Activated T-cell treated with anti-CD3 and anti-CD28 coated beads, Interleukin-2, amount 50 U/mL, for 24 hours (primary cell): ENCODE measurements around the gene PIP4K2C.
A peak's percentile ranks its signal among the peaks of the same experiment; 100 is the strongest.

Experiments used
- DNase-seq: peaks from one replicate; pipeline ENCODE4 v3.0.0-alpha.2; 2020
- H3K27ac Mint-ChIP-seq: 2 replicates; pipeline ENCODE4 v1.8.0; 2020; ENCODE audit warnings: mild to moderate bottlenecking, mixed read lengths
- H3K27me3 Mint-ChIP-seq: 2 replicates; pipeline ENCODE4 v1.8.0; 2020; ENCODE audit warnings: mixed read lengths
- H3K36me3 Mint-ChIP-seq: 2 replicates; pipeline ENCODE4 v1.8.0; 2020; ENCODE audit warnings: low read depth, mixed read lengths
- H3K4me1 Mint-ChIP-seq: 2 replicates; pipeline ENCODE4 v1.8.0; 2020; ENCODE audit warnings: low read depth, mixed read lengths
- H3K4me3 Mint-ChIP-seq: 2 replicates; pipeline ENCODE4 v1.8.0; 2020; ENCODE audit warnings: mild to moderate bottlenecking, moderate library complexity, mixed read lengths
- H3K9me3 Mint-ChIP-seq: 2 replicates; pipeline ENCODE4 v1.8.0; 2020; ENCODE audit warnings: mixed read lengths

PIP4K2C gene

DNA sequence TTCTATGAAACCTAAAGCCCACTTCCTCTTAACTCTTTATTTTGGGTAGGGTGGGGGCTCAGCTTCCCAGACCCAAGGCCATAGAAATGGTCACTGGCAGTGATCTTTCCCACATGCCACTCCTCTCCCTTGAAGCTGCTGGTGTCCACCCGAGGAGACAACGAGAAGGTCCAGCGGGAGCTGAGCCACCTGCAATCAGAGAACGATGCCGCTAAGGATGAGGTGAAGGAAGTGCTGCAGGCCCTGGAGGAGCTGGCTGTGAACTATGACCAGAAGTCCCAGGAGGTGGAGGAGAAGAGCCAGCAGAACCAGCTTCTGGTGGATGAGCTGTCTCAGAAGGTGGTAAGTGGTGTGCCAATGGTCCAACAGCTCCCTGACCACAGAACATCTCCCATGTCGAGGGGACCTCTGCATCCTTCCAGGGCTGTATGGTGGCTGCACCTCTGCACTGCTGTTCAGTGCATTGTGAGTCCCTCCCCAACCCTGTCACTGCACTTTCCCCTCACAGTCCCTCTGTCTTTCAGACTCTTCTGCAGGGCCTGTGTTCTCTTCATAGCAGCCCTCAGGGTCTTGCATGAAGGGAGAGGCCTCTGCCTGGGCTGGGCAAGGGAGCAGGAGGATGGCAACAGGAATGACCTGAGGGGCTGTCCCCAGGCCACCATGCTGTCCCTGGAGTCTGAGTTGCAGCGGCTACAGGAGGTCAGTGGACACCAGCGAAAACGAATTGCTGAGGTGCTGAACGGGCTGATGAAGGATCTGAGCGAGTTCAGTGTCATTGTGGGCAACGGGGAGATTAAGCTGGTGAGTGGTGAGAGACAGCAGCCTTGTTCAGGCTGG is 18.8 kb upstream of the PIP4K2C start:
- no peaks in the 10 kb centered on the region for H3K36me3 Mint-ChIP-seq
- H3K27ac Mint-ChIP-seq: no peak overlapping the region
- H3K4me1 Mint-ChIP-seq: no peaks in the 10 kb centered on the region
- H3K4me3 Mint-ChIP-seq: no peak overlapping the region
- H3K27me3 Mint-ChIP-seq: no peaks in the 10 kb centered on the region
- no peaks in the 10 kb centered on the region for H3K9me3 Mint-ChIP-seq
- no peak for DNase-seq

DNA sequence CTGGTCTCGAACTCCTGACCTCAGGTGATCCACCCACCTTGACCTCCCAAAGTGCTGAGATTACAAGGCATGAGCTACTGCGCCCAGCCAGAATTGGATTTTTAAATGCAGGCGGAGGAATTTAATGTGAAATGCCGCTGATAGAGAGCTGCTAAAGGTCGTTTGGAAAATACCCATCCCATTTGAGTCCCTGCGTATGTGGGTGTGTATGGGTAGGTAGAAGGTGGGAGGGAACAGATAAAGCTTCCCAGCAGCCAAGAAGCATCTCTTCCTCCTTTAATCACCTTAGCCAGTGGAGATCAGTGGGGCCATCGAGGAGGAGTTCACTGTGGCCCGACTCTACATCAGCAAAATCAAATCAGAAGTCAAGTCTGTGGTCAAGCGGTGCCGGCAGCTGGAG is 16.2 kb upstream of the PIP4K2C start:
- Mint-ChIP-seq H3K27ac (no peak overlapping the region), H3K36me3 (no peaks in the 10 kb centered on the region), H3K27me3 (no peaks in the 10 kb centered on the region), H3K4me1 (no peaks in the 10 kb centered on the region), H3K4me3 (no peak overlapping the region), H3K9me3 (no peaks in the 10 kb centered on the region)
- no peak for DNase-seq

- H3K4me3 Mint-ChIP-seq: no peak overlapping the region
- no peaks in the 10 kb centered on the region for H3K9me3 Mint-ChIP-seq
- H3K4me1 Mint-ChIP-seq: no peaks in the 10 kb centered on the region
- H3K27me3 Mint-ChIP-seq: no peaks in the 10 kb centered on the region
- no peak for DNase-seq
- no peaks in the 10 kb centered on the region for H3K36me3 Mint-ChIP-seq
- H3K27ac Mint-ChIP-seq: no peak overlapping the region
These were observed 15.0 kb upstream of the PIP4K2C start for GRCh38 chr12:57575771-57576612.

GRCh38 chr12:57576613-57577160 is 14.3 kb upstream of the PIP4K2C start:
- no peak overlapping the region for H3K4me3 Mint-ChIP-seq
- no peaks in the 10 kb centered on the region for H3K27me3 Mint-ChIP-seq
- H3K9me3 Mint-ChIP-seq: no peaks in the 10 kb centered on the region
- H3K36me3 Mint-ChIP-seq: no peaks in the 10 kb centered on the region
- no peak overlapping the region for H3K27ac Mint-ChIP-seq
- H3K4me1 Mint-ChIP-seq: no peaks in the 10 kb centered on the region
- DNase-seq: no peak

- H3K27ac Mint-ChIP-seq: no peak overlapping the region
- H3K4me1 Mint-ChIP-seq: peaks cover under 1% of the 10 kb centered on the region
- no peak overlapping the region for H3K4me3 Mint-ChIP-seq
These were observed 12.8 kb upstream of the PIP4K2C start for GRCh38 chr12:57577981-57578758.

DNA sequence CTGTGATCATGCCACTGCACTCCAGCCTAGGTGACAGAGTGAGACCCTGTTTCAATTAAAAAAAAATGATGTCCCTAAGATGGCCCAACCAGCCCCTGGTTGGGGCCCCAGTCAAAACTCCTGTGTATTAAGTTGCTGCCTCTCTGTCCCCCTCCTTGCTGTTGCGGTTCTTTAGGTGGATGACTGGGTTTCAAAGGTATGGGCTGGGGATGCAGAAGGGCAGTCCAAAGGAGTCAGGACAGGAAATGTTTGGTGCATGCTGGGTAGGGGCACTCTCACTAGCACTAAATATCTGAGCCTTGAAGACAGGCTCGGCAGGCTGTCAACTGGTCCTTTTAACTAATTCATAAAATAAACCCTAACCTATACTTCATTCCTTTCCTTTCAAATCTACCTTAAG is 12.0 kb upstream of the PIP4K2C start:
- H3K27ac Mint-ChIP-seq: no peak overlapping the region
- H3K9me3 Mint-ChIP-seq: no peaks in the 10 kb centered on the region
- no peaks in the 10 kb centered on the region for H3K36me3 Mint-ChIP-seq
- H3K27me3 Mint-ChIP-seq: peaks cover 3% of the 10 kb centered on the region
- H3K4me1 Mint-ChIP-seq: peaks cover 3% of the 10 kb centered on the region
- no peak overlapping the region for H3K4me3 Mint-ChIP-seq
- no peak for DNase-seq

More at GRCh38 chr12:57577981-57578758, 12.8 kb upstream of the PIP4K2C start:
- no peak for DNase-seq
- H3K27me3 Mint-ChIP-seq: peaks cover 2% of the 10 kb centered on the region
- H3K36me3 Mint-ChIP-seq: no peaks in the 10 kb centered on the region
- no peaks in the 10 kb centered on the region for H3K9me3 Mint-ChIP-seq

GRCh38 chr12:57579677-57580465 is 11.1 kb upstream of the PIP4K2C start:
- no peak overlapping the region for H3K27ac Mint-ChIP-seq
- no peak for DNase-seq
- H3K9me3 Mint-ChIP-seq: no peaks in the 10 kb centered on the region
- no peak overlapping the region for H3K4me3 Mint-ChIP-seq
- peaks cover 3% of the 10 kb centered on the region for H3K4me1 Mint-ChIP-seq
- H3K27me3 Mint-ChIP-seq: peaks cover 3% of the 10 kb centered on the region
- H3K36me3 Mint-ChIP-seq: no peaks in the 10 kb centered on the region

GRCh38 chr12:57580466-57580795 is 10.6 kb upstream of the PIP4K2C start:
- Mint-ChIP-seq H3K4me1 (peaks cover 3% of the 10 kb centered on the region), H3K36me3 (no peaks in the 10 kb centered on the region), H3K27me3 (peaks cover 3% of the 10 kb centered on the region), H3K27ac (no peak overlapping the region), H3K4me3 (no peak overlapping the region), H3K9me3 (no peaks in the 10 kb centered on the region)
- DNase-seq: no peak

DNA sequence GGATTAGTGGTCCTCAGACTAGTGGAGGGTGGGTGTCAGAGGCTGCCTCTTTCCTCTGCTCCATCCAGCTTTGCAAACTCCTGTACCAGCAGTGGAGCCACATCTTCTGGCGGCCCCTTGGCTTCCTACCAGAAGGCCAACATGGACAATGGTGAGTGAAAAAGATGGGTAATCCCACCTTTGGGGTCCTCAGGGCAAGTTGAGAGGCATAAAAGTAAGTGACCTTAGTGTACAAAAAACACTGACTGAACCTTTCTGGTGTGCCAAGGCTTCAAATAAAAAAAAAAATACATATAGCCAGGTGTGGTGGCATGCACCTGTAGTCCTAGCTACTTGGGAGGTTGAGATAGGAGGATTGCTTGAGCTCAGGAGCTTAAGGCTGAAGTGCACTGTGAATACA is 9.2 kb upstream of the PIP4K2C start:
- H3K9me3 Mint-ChIP-seq: no peaks in the 10 kb centered on the region
- H3K36me3 Mint-ChIP-seq: no peaks in the 10 kb centered on the region
- no peak overlapping the region for H3K4me3 Mint-ChIP-seq
- DNase-seq: no peak
- peaks cover 3% of the 10 kb centered on the region for H3K27me3 Mint-ChIP-seq
- H3K4me1 Mint-ChIP-seq: peaks cover 3% of the 10 kb centered on the region
- H3K27ac Mint-ChIP-seq: no peak overlapping the region

DNA sequence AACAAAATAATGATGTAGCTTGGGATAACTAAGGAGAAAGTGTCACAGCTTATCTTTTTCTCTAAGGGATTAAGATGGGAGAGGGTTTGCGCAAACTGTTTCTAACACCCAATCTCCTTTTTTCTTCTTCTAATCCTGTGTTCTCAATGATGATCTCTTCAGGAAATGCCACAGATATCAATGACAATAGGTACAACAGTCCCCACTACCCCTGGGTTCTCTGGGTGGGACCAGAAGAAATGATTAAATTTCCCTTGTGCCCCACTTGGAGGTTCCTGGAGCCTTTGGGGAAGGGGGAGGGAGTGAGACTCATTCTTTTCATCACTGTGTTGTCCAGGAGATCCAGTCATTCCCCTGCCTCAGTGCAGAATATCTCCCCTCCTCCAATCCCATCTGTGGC is 8.6 kb upstream of the PIP4K2C start:
- Mint-ChIP-seq H3K4me1 (peaks cover 3% of the 10 kb centered on the region), H3K27ac (no peak overlapping the region), H3K36me3 (no peaks in the 10 kb centered on the region), H3K9me3 (no peaks in the 10 kb centered on the region), H3K4me3 (no peak overlapping the region), H3K27me3 (peaks cover 3% of the 10 kb centered on the region)
- DNase-seq: no peak

DNA sequence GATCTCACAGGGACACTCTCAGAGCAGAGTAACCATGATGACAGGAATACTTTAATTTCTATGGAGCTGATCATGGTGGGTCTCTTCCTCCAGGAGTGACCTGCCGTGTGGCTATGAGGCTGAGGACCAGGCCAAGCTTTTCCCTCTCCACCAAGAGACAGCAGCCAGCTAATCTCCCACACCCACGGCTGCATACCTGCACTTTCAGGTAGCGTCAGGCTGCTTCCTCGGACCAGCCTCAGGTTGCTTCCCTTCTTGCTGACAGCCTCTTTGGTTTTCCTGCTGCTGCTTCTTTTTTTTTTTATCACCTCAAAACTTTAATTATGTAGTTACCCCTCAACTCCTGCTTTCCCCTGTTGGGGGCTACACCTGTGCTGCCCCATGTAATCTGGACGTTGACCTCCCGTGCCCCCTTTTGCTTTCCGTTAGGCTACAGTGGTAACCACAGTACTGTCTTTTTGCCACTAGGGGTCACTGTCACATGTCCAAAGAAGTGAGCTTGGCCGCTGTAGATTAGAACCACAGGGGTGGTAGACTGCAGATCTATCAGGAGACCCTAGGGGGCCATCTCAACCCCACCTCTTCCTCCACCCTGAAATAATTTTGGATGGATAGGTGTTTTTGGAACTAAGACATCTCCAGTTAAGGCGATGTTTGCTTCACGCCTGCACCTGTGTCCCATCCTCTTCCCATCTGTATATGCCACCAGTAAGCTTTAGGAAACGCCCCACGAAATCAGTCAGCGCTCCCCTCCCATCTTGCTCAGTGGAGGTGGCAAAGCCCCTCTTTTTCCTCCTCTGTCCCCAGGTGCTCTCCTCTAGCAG is 7.8 kb upstream of the PIP4K2C start:
- peak; percentile 57 for DNase-seq
- Mint-ChIP-seq H3K36me3 (no peaks in the 10 kb centered on the region), H3K27me3 (peaks cover 3% of the 10 kb centered on the region), H3K9me3 (no peaks in the 10 kb centered on the region), H3K4me1 (peaks cover 3% of the 10 kb centered on the region), H3K27ac (no peak overlapping the region), H3K4me3 (no peak overlapping the region)

GRCh38 chr12:57584050-57584449 is 6.9 kb upstream of the PIP4K2C start:
- no peak for DNase-seq
- H3K9me3 Mint-ChIP-seq: no peaks in the 10 kb centered on the region
- H3K4me1 Mint-ChIP-seq: peaks cover 3% of the 10 kb centered on the region
- no peak overlapping the region for H3K27ac Mint-ChIP-seq
- H3K4me3 Mint-ChIP-seq: no peak overlapping the region
- H3K36me3 Mint-ChIP-seq: no peaks in the 10 kb centered on the region
- peaks cover 3% of the 10 kb centered on the region for H3K27me3 Mint-ChIP-seq

GRCh38 chr12:57584690-57585089 is 6.3 kb upstream of the PIP4K2C start:
- no peaks in the 10 kb centered on the region for H3K36me3 Mint-ChIP-seq
- DNase-seq: no peak
- peaks cover 3% of the 10 kb centered on the region for H3K27me3 Mint-ChIP-seq
- no peak overlapping the region for H3K27ac Mint-ChIP-seq
- H3K4me3 Mint-ChIP-seq: no peak overlapping the region
- H3K9me3 Mint-ChIP-seq: no peaks in the 10 kb centered on the region
- H3K4me1 Mint-ChIP-seq: peaks cover 3% of the 10 kb centered on the region
